ENCODE results near the gene CCDC80. TPM values are rescaled to one million over a fixed set of nuclear protein-coding genes. Genes with fewer than 3 reads are reported as not detected.

Gene CCDC80
- total RNA-seq, 4 donors from 2014 or later, result 6.4 to 55.3 (median 18.4) TPM

DNA sequence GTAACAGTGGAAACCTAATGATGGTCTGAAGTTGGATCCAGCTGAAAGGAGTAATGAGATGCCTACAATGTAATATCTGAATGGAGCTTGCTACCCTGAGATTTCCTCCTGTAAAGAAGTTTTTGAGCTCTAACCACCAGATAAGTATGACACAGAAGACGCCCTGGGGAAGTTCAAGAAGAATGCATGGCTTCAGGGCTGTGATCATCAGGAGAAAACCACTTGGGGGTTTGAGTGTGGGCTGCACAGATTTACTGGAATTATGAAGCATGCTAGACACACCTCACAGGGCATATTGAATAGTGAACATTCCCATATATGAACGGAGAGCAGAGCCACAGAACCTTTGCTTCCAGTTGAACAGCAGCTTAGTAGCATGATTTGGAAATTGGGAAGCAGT, 10.6 kb upstream of the CCDC80 start:
- Histone ChIP-seq H3K36me3 (no peaks in the 10 kb centered on the region), H3K27me3 (no peaks in the 10 kb centered on the region), H3K4me3 (no peak overlapping the region), H3K9me3 (no peaks in the 10 kb centered on the region), H3K4me1 (peaks cover 0 to 5% (median 0%) of the 10 kb centered on the region in 4 donors), H3K27ac (no peak overlapping the region)
- DNase-seq, result no peak
- in situ Hi-C loops (cut with MboI; ENCODE audit: low pct_ligation_motif_present in 1 of 4, low pct_unique_long_range_greater_than_20kb in 1 of 4, low sequenced_read_pairs in 3 of 4) (no loop called here), intact Hi-C loops (cut with DNase I; ENCODE audit: low total_unique reads) (no loop called here)
- TF ChIP-seq, protein P1, sequence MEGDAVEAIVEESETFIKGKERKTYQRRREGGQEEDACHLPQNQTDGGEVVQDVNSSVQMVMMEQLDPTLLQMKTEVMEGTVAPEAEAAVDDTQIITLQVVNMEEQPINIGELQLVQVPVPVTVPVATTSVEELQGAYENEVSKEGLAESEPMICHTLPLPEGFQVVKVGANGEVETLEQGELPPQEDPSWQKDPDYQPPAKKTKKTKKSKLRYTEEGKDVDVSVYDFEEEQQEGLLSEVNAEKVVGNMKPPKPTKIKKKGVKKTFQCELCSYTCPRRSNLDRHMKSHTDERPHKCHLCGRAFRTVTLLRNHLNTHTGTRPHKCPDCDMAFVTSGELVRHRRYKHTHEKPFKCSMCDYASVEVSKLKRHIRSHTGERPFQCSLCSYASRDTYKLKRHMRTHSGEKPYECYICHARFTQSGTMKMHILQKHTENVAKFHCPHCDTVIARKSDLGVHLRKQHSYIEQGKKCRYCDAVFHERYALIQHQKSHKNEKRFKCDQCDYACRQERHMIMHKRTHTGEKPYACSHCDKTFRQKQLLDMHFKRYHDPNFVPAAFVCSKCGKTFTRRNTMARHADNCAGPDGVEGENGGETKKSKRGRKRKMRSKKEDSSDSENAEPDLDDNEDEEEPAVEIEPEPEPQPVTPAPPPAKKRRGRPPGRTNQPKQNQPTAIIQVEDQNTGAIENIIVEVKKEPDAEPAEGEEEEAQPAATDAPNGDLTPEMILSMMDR (IDR thresholded peaks at IDR 0.05), result no peak
- TF ChIP-seq POLR2A (IDR thresholded peaks at IDR 0.05) (no peak), POLR2AphosphoS5 (IDR thresholded peaks at IDR 0.05) (no peak), EP300 (IDR thresholded peaks at IDR 0.05; ENCODE audit: low read depth) (no peak)
- WGBS, 2 donors (ENCODE audit: low coverage in 1 of 2), result 58 to 83% methylated on average over 2 of the region's 2 CpGs

DNA sequence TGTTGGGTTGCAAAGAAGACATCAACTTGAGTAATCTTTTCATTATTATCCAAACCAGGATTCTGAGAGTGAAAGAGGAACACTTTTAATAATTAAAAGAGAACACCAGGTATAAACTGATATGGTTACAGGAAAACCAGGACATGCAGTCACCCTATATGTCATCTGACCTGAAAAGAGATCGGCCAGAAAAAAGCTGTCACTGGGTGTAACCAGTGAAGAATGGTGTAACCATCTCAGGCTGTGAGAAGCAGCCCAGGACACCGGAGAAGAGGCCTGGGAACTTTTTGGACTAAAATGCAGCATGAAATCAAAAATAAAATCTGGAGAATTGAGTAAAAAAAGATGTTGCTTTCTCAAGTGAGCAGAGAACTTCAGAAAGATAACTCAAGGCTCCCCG, 10.1 kb upstream of the CCDC80 start:
- no peak overlapping the region for H3K4me3 ChIP-seq
- in situ Hi-C loops (cut with MboI; ENCODE audit: low pct_ligation_motif_present in 1 of 4, low pct_unique_long_range_greater_than_20kb in 1 of 4, low sequenced_read_pairs in 3 of 4), result no loop called here
- WGBS, 2 donors (ENCODE audit: low coverage in 1 of 2), result 91 to 92% methylated on average over 3 of the region's 3 CpGs
- DNase-seq, result no peak
- H3K36me3 ChIP-seq, result no peaks in the 10 kb centered on the region
- intact Hi-C loops (cut with DNase I; ENCODE audit: low total_unique reads), result no loop called here
- no peaks in the 10 kb centered on the region for H3K9me3 ChIP-seq
- no peak overlapping the region for H3K27ac ChIP-seq
- no peak for TF ChIP-seq POLR2AphosphoS5 (IDR thresholded peaks at IDR 0.05)
- TF ChIP-seq, protein P1 (IDR thresholded peaks at IDR 0.05), result no peak
- no peak for TF ChIP-seq POLR2A (IDR thresholded peaks at IDR 0.05)
- TF ChIP-seq EP300 (IDR thresholded peaks at IDR 0.05; ENCODE audit: low read depth), result no peak
- no peaks in the 10 kb centered on the region for H3K27me3 ChIP-seq
- H3K4me1 ChIP-seq, result peaks cover 0 to 5% (median 0%) of the 10 kb centered on the region in 4 donors

DNA sequence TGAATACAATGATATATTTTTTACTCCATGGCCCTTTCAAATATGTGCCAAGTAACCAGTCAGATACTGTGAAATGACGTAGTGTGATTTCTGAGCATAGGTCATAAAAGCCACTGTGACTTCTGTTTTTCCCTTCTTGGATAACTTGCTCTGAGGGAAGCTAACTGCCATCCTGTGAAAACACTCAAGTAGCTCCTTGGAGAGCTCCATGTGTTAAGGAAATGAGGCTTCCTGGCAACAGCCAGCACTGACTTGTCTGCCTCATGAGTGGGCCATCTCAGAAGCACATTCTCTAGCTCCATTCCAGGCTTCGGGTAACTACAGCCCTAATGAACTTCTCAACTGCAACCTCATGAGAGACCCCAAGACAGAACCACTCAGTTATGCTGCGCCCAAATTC, 9.5 kb upstream of the CCDC80 start:
- no peaks in the 10 kb centered on the region for H3K27me3 ChIP-seq
- H3K4me3 ChIP-seq, result no peak overlapping the region
- 95 to 96% methylated on average over 3 of the region's 3 CpGs for WGBS, 2 donors (ENCODE audit: low coverage in 1 of 2)
- no peak for DNase-seq
- in situ Hi-C loops (cut with MboI; ENCODE audit: low pct_ligation_motif_present in 1 of 4, low pct_unique_long_range_greater_than_20kb in 1 of 4, low sequenced_read_pairs in 3 of 4), result no loop called here
- peaks cover 0 to 5% (median 0%) of the 10 kb centered on the region in 4 donors for H3K4me1 ChIP-seq
- H3K36me3 ChIP-seq, result no peaks in the 10 kb centered on the region
- H3K27ac ChIP-seq, result no peak overlapping the region
- TF ChIP-seq, protein P1 (IDR thresholded peaks at IDR 0.05), result no peak
- no peak for TF ChIP-seq POLR2AphosphoS5 (IDR thresholded peaks at IDR 0.05)
- TF ChIP-seq EP300 (IDR thresholded peaks at IDR 0.05; ENCODE audit: low read depth), result no peak
- no peak for TF ChIP-seq POLR2A (IDR thresholded peaks at IDR 0.05)
- H3K9me3 ChIP-seq, result no peaks in the 10 kb centered on the region
- intact Hi-C loops (cut with DNase I; ENCODE audit: low total_unique reads), result no loop called here

DNA sequence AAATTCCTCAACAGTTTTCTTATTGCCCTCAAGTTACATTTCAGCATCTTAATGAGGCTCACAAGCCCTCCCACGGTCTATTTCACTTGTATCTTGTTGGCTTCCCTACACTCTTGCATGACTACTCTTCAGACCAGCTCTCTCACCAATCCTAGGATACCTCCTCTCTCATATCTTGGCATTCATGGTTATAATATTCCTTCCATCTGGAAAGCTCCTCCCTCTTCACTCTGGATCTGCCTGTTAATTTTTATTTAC, 8.5 kb upstream of the CCDC80 start:
- TF ChIP-seq POLR2AphosphoS5 (IDR thresholded peaks at IDR 0.05) (no peak), POLR2A (IDR thresholded peaks at IDR 0.05) (no peak), EP300 (IDR thresholded peaks at IDR 0.05; ENCODE audit: low read depth) (no peak)
- TF ChIP-seq, protein P1 (IDR thresholded peaks at IDR 0.05), result no peak
- WGBS, 2 donors (ENCODE audit: low coverage in 1 of 2), result 80 to 82% methylated on average over 1 of the region's 1 CpG
- Histone ChIP-seq H3K9me3 (no peaks in the 10 kb centered on the region), H3K4me1 (peaks cover 0 to 5% (median 0%) of the 10 kb centered on the region in 4 donors), H3K36me3 (no peaks in the 10 kb centered on the region), H3K4me3 (no peak overlapping the region), H3K27ac (no peak overlapping the region), H3K27me3 (no peaks in the 10 kb centered on the region)
- DNase-seq, result no peak
- in situ Hi-C loops (cut with MboI; ENCODE audit: low pct_ligation_motif_present in 1 of 4, low pct_unique_long_range_greater_than_20kb in 1 of 4, low sequenced_read_pairs in 3 of 4) (loop anchor here (10.0 to 25.0 kb wide), 5 partner anchors 165 to 638 kb away; partner anchors contain the start of genes CD200R1 (in 2 of the 4) and GTPBP8 (in 1 of the 4)), intact Hi-C loops (cut with DNase I; ENCODE audit: low total_unique reads) (no loop called here)

All from transverse colon (tissue), 4 donors.